HG03354 (cell line): ENCODE measurements around the gene MPL.

Source experiments
- ATAC-seq: cut with Tn5 transposase; IDR thresholded peaks from one replicate; pipeline ENCODE4 v1.9.1; 2021; ENCODE audit warnings: mild to moderate bottlenecking; ENCODE audit not compliant: unreplicated experiment, poor library complexity, severe bottlenecking

The MPL gene

GRCh38 chr1:43305926-43306687, 31.5 kb upstream of the MPL start:
- ATAC-seq, result no peak

DNA sequence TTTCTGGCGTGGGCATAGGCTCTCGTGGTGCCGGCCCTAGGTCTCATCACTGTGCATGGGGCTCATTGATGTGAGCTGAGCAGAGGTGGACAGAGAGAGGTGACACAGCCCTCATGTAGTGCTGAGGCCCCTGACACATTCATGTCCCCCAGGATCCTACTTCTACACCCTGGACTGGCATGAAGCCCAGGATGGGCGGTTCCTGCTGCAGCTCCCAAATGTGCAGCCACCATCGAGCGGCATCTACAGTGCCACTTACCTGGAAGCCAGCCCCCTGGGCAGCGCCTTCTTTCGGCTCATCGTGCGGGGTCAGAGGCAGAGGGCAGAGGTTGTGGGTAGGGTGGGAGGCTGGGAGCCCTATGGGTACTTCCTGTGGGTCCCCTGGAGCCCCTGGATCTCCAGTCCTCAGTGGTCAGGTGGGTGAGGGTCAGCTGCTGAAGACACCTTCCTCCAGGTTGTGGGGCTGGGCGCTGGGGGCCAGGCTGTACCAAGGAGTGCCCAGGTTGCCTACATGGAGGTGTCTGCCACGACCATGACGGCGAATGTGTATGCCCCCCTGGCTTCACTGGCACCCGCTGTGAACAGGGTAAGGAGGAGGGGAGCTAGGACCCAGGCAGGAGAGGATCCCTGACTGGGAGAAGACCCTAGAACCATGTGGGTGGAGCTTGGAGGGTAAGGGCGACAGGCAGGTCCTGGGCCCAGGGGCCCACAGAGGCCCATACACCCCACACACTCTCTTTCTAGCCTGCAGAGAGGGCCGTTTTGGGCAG, 30.7 kb upstream of the MPL start:
- ATAC-seq, result no peak

- no peak for ATAC-seq
Observed at GRCh38 chr1:43307458-43308158, 30.0 kb upstream of the MPL start.

DNA sequence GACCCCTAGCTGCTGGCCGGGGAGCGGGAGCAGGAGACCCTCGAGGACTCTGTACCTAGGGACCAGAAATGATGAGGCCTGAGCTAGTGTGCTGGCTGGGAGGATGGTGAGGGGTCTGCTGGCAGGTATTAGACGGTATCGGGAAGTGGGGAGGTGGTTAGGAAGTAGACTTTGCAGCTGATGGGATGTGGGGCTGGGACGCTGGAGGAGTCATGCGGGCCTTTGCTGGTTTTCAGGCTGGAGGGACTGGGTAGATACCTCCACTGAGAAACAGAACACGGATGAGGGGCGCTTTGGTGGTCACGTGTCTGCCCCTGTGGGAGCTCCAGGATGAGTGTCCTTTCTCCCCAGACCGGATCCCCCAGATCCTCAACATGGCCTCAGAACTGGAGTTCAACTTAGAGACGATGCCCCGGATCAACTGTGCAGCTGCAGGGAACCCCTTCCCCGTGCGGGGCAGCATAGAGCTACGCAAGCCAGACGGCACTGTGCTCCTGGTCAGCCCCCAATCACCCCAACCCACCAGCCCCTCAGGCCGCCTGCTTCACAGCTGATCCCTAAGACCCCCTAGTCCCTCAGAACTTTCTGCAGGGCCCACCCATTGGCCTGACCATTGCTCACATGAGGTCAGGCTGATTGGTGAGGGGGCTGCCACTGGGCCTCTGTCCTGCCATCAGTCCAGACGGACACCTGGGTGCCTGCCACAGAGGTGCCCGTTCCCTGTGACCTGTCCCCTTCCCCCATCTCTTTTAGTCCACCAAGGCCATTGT, 28.8 kb upstream of the MPL start:
- no peak for ATAC-seq

DNA sequence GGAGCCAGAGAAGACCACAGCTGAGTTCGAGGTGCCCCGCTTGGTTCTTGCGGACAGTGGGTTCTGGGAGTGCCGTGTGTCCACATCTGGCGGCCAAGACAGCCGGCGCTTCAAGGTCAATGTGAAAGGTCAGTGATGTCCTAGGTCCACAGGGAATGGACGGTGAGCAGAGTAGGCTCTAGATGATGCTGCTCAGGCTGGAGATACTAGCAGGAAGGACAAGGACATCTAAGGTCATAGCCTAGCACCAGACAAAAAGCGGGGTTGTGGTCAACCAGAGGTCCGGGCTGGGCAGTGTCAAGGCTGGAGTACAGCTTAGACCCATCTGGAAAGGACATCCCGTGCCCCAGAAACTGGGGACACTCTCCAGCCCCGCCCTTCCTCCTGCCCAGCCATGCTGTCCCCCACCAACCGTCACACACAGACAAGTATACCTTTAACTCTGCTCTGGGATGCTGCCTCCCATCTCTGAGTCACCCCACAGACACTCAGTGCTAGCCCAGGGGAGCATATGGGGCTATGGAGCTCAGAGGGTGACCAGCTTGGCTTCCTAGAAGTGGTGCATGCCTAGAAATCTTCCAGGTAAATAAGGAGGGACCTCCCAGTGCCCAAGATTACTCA, 28.1 kb upstream of the MPL start:
- no peak for ATAC-seq

DNA sequence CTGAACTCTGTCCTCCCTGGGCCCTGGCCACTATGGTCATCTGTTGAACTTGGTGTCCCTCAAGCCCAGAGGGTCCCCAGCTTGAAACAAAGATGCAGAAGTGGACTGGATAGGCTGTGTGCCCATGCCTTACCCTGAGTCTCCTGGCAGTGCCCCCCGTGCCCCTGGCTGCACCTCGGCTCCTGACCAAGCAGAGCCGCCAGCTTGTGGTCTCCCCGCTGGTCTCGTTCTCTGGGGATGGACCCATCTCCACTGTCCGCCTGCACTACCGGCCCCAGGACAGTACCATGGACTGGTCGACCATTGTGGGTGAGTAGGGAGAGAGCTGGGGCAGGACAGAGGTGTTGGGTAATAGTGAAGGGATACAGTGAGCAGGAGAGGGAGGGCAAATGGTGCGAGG, 26.1 kb upstream of the MPL start:
- no peak for ATAC-seq

DNA sequence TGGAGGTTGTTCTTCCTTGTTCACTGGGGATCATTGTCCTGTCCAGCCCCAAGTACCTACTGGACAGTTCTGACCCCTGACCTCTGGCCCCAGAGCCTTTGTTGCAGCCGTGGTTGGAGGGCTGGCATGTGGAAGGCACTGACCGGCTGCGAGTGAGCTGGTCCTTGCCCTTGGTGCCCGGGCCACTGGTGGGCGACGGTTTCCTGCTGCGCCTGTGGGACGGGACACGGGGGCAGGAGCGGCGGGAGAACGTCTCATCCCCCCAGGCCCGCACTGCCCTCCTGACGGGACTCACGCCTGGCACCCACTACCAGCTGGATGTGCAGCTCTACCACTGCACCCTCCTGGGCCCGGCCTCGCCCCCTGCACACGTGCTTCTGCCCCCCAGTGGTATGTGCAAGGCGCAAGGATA, 25.4 kb upstream of the MPL start:
- ATAC-seq, result no peak

DNA sequence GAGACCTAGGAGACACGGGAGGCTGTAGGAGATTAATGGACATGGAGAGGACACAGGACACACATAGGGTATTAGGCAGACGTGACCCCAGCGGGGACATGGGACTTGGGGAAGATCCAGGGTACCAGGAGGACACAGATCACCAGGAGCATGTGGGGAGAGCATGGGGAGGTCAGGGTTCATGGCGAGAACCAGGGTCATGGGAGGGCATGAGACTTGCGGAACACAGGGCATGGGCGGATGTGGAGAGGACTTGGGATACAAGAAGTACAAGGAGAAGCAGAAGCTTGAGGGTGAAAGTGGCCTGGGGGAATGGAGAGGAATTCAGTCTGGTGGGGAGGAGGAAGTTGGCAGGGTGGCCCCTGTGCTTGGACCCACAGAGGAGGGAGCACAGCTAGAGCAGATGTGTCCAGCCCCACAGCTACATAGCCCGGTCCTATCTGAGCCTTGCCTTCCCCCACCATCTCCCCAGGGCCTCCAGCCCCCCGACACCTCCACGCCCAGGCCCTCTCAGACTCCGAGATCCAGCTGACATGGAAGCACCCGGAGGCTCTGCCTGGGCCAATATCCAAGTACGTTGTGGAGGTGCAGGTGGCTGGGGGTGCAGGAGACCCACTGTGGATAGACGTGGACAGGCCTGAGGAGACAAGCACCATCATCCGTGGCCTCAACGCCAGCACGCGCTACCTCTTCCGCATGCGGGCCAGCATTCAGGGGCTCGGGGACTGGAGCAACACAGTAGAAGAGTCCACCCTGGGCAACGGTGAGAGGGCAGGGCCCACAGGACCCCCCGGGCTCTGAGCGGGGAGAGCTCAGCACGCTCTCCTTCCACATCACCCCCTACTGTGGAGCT, 24.7 kb upstream of the MPL start:
- no peak for ATAC-seq

GRCh38 chr1:43313771-43314170, 23.8 kb upstream of the MPL start:
- ATAC-seq, result no peak

DNA sequence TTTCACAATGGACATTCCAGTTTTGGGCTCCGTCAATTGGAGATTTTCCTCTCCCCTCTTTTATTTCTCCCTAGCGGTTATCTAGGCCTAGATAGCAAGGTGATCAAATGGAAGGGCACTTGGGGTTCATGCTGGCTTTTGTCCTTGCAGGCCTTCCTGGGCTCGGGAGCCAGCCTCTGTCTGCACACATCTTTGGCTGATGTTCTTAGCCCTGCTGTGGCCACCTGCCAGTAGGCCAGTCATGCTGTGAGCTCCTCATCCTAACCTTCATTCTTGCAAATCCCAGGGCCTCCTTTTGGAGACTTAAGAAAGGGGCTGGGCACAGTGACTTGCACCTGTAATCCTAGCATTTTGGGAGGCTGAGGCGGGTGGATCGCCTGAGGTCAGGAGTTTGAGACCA, 23.4 kb upstream of the MPL start:
- no peak for ATAC-seq

DNA sequence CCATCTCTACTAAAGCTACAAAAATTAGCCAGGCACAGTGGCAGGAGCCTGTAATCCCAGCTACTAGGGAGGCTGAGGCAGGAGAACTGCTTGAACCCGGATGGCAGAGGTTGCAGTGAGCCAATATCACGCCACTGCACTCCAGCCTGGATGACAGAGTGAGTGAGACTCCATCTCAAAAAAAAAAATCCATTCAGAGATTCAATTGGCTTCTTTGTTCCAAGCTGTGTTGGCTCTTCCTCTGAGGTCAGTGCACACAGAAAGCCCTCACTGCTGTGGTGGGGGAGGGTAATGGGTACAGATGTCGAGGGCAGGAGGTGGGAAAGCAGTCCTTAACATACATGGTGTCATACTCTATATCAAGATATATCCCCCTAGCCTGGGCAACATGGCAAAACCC, 22.1 kb upstream of the MPL start:
- no peak for ATAC-seq

DNA sequence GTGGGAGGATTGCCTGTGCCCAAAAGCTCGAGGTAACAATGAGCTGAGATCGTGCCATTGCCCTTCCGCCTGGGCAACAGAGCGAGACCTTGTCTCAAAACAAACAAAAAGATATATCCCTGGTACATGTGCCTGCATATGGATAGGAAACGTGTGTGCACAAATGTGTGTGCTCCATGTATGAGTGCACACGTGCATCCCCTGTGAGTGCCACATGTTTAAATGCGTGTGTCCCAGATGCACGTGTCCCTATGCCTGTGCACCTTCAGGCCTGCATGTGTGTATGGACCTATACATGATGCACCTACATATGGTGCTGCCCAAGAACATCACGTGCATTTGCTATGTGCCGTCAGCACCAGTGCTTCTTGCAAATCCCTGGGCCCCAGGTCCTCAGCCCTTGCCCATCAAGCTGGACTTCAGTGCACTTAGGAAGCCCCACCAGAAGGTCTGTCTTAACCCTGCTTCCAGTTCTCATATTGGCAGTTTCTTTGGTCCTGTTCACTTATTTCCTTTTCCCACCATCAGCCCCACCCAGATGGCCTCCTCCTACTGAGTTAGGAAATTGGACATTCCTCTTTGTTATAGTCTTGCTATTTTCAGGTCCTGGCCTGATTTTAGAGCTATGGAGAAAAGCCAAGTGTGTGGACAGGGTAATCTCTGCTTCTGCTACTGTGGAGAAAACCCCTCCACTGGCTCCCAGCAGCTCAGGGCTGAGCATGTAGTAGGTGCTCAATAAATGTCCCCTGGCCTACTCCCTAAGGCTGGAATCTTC, 21.5 kb upstream of the MPL start:
- no peak for ATAC-seq

GRCh38 chr1:43316738-43317520, 20.7 kb upstream of the MPL start:
- ATAC-seq, result no peak

- no peak for ATAC-seq
Observed at GRCh38 chr1:43317817-43318471, 19.7 kb upstream of the MPL start.

GRCh38 chr1:43318831-43319230, 18.8 kb upstream of the MPL start:
- ATAC-seq, result no peak

DNA sequence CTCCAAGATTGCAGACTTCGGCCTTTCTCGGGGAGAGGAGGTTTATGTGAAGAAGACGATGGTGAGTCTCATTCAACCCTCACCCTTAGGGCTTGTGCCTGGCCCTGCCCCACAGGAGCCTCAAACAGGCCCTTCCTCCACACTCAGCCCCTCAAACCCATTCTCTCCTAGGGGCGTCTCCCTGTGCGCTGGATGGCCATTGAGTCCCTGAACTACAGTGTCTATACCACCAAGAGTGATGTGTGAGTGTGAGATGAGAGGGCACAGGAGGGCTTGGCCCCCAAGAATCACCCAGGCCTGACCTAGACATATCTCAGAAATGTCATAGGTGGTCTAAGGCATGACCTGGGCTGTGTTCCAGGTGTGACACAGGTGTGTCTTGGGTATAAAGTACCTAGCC, 18.3 kb upstream of the MPL start:
- ATAC-seq, result no peak

- no peak for ATAC-seq
Observed at GRCh38 chr1:43319766-43320165, 17.9 kb upstream of the MPL start.
